ENCODE measurements around the gene MAP4K2.
A peak's percentile ranks its signal among the peaks of the same experiment; 100 is the strongest.
"Not testable (repeated sequence)": the region's sequence is repeated elsewhere in the genome, so short reads cannot be mapped to it uniquely, and the experiment has no call there.

Gene MAP4K2

DNA sequence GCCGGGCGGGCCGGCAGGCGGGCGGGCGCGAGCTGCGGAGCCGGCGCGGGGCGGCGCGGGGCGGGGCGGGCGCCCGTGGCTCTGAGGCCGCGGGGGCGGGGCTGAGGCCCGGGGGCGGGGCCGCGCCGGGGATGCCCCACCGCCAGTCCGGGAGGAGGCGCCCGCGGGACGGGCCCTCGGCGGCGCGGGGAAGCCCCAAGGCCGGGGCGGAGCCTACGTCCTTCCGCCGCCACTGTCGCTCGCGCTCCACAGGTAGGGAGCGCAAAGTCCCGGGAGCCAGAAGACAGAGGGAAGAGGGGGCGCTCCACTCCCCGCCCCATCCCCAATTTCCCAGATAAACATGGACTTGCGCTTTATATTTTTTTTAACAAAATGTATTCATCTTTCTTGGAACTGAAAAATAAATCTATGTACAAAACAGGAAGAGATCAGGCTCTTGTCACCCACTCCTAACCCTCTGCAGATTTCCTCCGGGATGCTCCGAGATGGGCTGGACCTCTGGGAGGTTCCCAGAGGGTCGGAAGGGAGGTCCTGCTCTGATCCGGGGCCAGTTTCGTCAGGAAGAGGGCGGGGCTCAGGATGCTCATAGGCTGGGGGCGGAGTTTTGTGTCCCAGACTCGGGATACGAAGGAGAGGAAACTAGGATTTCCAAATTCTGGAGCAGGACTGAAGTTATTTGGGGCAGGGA is at the start of gene MAP4K2:
TSS of gene MAP4K2 (minus strand) at position 57 of the 688 bp plus-strand sequence. CDS start 65 bp downstream, outside the sequence.
- DNase-seq (ENCODE audit: low read depth in 2 of 2): peak; percentile 79 to 91

- DNase-seq (ENCODE audit: low read depth in 2 of 2): no peak
Measured at GRCh38 chr11:64851831-64852351, 48.9 kb upstream of the MAP4K2 start.

- DNase-seq (ENCODE audit: low read depth in 2 of 2): no peak
Measured at GRCh38 chr11:64850979-64851567, 48.1 kb upstream of the MAP4K2 start.

- DNase-seq (ENCODE audit: low read depth in 2 of 2): no peak
Measured at GRCh38 chr11:64849598-64850356, 46.8 kb upstream of the MAP4K2 start.

- DNase-seq (ENCODE audit: low read depth in 2 of 2): no peak
Measured at GRCh38 chr11:64848826-64849597, 46.0 kb upstream of the MAP4K2 start.

- DNase-seq (ENCODE audit: low read depth in 2 of 2): no peak
Measured at GRCh38 chr11:64848214-64848825, 45.3 kb upstream of the MAP4K2 start.

GRCh38 chr11:64846998-64847666 is 44.1 kb upstream of the MAP4K2 start:
- peak; percentile 96 to 97 for DNase-seq (ENCODE audit: low read depth in 2 of 2)

DNA sequence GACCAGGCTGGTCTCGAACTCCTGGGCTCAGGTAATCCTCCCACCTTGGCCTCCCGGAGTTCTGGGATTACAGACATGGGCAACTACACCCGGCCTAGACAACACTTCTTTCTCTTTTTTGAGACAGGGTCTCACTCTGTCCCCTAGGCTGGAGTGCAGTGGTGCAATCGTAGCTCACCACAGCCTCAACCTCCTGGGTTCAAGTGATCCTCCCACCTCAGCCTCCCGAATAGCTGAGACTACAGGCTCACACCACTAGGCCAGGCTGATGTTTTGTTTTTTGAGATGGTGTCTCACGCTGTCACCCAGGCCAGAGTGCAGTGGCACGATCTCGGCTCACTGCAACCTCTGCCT is 42.7 kb upstream of the MAP4K2 start:
- not testable (repeated sequence) for DNase-seq (ENCODE audit: low read depth in 2 of 2)

DNA sequence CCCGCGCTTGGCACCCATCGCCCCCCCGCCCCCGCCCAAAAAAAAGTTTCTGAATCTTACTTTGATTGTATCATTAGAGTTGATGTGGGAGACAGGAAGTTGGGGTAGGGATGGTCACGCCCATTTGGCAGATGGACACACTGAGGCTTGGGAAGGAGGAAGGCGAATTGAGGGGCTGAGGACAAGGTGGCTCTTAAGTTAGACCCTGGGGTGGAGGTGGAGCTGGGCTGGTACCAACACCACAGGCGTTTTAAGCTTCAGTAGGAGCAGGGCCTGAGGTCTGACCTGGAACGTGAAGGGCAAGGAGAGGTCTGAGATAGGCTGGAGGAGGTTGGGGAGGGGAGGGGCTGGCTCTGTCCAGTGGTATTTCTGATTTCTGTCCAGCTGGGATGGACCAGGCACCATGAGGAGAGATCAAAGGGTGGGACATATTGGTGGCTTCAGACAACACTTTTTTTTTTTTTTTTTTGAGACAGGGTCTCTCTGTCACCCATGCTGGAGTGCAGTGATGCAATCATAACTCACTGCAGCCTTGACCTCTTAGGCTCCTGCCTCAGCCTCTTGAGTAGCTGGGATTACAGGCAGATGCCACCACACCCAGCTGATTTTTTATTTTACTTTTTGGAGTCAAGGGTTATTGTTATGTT is 42.2 kb upstream of the MAP4K2 start:
- DNase-seq (ENCODE audit: low read depth in 2 of 2): no peak

DNA sequence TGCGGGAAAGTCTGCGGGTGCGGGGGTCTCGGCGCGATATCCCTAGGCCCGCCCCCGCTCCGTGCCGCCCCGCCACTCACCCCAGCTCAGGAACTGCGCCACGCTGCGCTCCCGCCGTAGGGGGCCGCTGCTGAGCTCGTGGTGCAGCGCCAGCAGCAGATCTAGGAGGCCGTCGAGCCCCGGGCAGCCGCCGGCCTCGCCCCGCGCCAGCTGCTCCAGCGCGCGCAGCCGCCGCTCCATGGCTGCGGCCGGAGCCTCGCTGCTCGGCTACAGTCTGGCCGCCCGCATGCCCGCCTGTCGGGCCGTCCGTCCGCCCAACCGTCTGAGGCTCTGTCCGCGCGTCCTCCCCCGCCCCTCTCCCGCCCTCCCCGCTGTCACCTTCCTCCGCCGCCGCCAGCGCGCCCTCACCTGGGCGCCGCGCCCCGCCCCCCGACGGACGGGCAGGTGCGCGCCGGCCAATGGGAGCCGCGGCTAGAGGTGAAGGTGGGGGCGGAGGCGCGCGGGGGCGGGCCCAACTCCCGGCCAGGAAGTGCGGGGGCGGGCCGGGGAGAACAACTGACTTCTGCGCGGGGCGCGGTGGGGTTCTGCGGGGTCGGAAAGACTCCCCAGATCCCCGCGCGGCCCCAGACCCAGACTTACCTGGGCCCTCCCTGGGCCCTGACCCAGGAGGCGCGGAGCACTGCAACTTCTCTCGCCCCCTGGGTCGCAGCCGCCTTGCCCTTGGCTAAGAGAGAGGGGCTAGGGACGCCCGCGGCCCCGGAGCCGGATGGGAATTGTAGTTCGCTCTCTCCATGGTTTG is 41.5 kb upstream of the MAP4K2 start, which contains the start of gene CDC42BPG:
TSS of gene CDC42BPG (minus strand) at position 324 of the 799 bp plus-strand sequence. CDS start at position 240, 84 bp downstream.
- DNase-seq (ENCODE audit: low read depth in 2 of 2): peak in 1 of 2 donors; percentile 62

- no peak for DNase-seq (ENCODE audit: low read depth in 2 of 2)
Measured at GRCh38 chr11:64843686-64844329, 40.8 kb upstream of the MAP4K2 start.

GRCh38 chr11:64842851-64843685 is 40.1 kb upstream of the MAP4K2 start:
- no peak for DNase-seq (ENCODE audit: low read depth in 2 of 2)

DNA sequence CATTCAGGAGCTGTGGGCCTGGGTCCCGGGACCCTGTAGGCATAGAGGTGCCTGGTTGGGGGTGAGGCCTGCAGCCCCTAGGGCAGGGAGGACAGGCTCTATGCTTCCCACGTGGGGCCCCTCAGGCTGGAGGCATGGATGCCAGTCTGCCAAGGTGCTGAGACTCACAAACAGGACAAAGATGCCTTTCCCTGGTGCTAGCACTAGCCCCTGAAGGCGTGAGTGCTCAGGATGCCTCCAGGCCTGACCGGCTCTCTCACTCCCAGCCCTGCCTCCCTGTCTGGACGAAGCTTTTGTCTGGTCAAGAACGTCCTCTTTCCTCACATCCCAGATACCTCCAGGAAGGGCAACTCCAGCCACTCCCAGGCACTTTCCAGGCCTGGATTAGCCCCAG is 39.3 kb upstream of the MAP4K2 start:
- DNase-seq (ENCODE audit: low read depth in 2 of 2): no peak

- DNase-seq (ENCODE audit: low read depth in 2 of 2): no peak
Measured at GRCh38 chr11:64841592-64842365, 38.8 kb upstream of the MAP4K2 start.

GRCh38 chr11:64839887-64840782 is 37.1 kb upstream of the MAP4K2 start:
- DNase-seq (ENCODE audit: low read depth in 2 of 2): no peak

- DNase-seq (ENCODE audit: low read depth in 2 of 2): no peak
Measured at GRCh38 chr11:64839335-64839734, 36.3 kb upstream of the MAP4K2 start.

Data from stimulated activated CD4-positive, alpha-beta T cell treated with anti-CD3 and anti-CD28 coated beads, Interleukin-1b, Interleukin-23, amount 100 ng/mL, for 4 hours (primary cell).